ENCODE data around the gene TRIM6. TPM values are rescaled to one million over a fixed set of nuclear protein-coding genes. Genes with fewer than 3 reads are reported as not detected.

TRIM6 gene
- total RNA-seq, 1 experiment from 2014 or later = 53.8 TPM

DNA sequence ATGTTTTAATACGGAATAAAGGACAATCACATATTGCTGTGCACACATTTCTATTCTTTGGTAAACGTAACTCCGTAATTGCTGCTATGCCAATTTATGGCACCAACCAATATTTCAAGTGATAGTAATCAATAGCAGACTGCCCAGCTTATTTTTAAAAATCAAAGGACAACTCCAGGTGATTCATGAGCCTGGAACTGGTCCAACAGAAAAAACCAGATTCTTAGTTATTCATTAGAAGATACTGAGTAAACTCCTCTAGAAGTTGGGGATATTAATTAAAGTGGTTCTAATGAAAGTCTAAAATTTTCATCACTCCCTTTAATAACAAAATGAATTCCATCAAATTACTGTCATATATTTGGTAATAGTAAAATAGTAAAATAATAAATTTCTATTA, 38.7 kb upstream of the TRIM6 start:
- in situ Hi-C loops (cut with HindIII; ENCODE audit: low pct_unique_long_range_greater_than_20kb, low sequenced_read_pairs) = no loop called here
- POLR2A ChIA-PET = no interaction called here

DNA sequence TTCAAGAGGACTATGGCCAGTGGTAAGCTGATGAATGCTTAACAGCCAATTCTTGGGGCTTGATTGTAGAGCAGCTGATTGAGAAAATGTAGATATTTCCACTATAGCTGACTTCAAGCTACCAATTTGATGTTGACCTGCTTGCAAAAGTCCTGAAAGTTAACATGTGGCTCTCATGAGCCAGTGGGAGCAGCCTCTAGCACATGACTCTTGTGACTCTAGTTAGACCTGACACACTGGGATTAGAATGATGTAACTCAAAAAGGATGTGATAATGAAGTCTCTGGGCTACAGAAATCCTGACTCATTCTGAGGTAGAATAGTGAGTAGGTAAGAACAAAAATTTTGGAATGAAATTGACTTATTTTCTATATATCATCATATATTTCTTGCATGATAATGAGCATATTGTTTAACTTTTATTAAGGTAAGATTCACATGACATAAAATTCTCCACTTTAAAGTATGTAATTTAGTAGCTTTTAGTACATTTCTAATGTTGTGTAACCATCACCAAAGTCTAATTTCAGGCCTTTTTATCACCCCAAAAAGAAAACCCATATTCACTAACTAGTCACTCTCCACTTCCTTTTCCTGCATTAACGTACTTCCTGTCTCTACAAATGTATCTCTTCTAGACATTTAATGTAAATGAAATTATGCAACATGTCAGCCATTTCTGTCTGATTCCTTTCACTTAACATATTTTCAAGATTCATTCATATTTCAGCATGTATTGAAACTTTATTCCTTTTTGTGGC, 32.0 kb upstream of the TRIM6 start:
- in situ Hi-C loops (cut with HindIII; ENCODE audit: low pct_unique_long_range_greater_than_20kb, low sequenced_read_pairs) = no loop called here
- Histone ChIP-seq H3K4me1 (ENCODE audit: control insufficient read depth, insufficient read depth, low read length) (no peaks in the 10 kb centered on the region), H3K36me3 (ENCODE audit: control insufficient read depth, insufficient read depth, low read length) (no peaks in the 10 kb centered on the region), H3K27me3 (ENCODE audit: control insufficient read depth, insufficient read depth, low read length) (no peaks in the 10 kb centered on the region), H3K27ac (ENCODE audit: low read length) (no peak overlapping the region), H3K4me3 (ENCODE audit: low read depth in 2 of 2, low read length in 2 of 2) (no peak overlapping the region), H3K9me3 (ENCODE audit: control insufficient read depth, insufficient read depth, low read depth, low read length) (no peaks in the 10 kb centered on the region)
- CTCF ChIA-PET = no interaction called here
- no peak for DNase-seq (ENCODE audit: low read depth, low spot score)
- no peak for ATAC-seq
- intact Hi-C loops (cut with micrococcal nuclease; ENCODE audit: unreplicated experiment) = no loop called here
- POLR2A ChIA-PET = no interaction called here
- BruUV-seq (replicated peaks) = no TSS peak
- TF ChIP-seq, protein P1, sequence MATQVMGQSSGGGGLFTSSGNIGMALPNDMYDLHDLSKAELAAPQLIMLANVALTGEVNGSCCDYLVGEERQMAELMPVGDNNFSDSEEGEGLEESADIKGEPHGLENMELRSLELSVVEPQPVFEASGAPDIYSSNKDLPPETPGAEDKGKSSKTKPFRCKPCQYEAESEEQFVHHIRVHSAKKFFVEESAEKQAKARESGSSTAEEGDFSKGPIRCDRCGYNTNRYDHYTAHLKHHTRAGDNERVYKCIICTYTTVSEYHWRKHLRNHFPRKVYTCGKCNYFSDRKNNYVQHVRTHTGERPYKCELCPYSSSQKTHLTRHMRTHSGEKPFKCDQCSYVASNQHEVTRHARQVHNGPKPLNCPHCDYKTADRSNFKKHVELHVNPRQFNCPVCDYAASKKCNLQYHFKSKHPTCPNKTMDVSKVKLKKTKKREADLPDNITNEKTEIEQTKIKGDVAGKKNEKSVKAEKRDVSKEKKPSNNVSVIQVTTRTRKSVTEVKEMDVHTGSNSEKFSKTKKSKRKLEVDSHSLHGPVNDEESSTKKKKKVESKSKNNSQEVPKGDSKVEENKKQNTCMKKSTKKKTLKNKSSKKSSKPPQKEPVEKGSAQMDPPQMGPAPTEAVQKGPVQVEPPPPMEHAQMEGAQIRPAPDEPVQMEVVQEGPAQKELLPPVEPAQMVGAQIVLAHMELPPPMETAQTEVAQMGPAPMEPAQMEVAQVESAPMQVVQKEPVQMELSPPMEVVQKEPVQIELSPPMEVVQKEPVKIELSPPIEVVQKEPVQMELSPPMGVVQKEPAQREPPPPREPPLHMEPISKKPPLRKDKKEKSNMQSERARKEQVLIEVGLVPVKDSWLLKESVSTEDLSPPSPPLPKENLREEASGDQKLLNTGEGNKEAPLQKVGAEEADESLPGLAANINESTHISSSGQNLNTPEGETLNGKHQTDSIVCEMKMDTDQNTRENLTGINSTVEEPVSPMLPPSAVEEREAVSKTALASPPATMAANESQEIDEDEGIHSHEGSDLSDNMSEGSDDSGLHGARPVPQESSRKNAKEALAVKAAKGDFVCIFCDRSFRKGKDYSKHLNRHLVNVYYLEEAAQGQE (IDR thresholded peaks at IDR 0.05; ENCODE audit: insufficient read depth in 1 of 2, low read depth in 2 of 2, low read length in 1 of 2) = no peak
- TF ChIP-seq POLR2AphosphoS5 (IDR thresholded peaks at IDR 0.05; ENCODE audit: low read depth, low read length) = no peak

More for the DNA sequence above, 38.7 kb upstream of the TRIM6 start:
- H3K4me1 ChIP-seq (ENCODE audit: control insufficient read depth, insufficient read depth, low read length) = no peaks in the 10 kb centered on the region
- BruUV-seq (replicated peaks) = no TSS peak
- intact Hi-C loops (cut with micrococcal nuclease; ENCODE audit: unreplicated experiment) = no loop called here
- no peaks in the 10 kb centered on the region for H3K27me3 ChIP-seq (ENCODE audit: control insufficient read depth, insufficient read depth, low read length)
- no peak overlapping the region for H3K27ac ChIP-seq (ENCODE audit: low read length)
- CTCF ChIA-PET = no interaction called here
- no peak overlapping the region for H3K4me3 ChIP-seq (ENCODE audit: low read depth in 2 of 2, low read length in 2 of 2)
- H3K36me3 ChIP-seq (ENCODE audit: control insufficient read depth, insufficient read depth, low read length) = no peaks in the 10 kb centered on the region
- H3K9me3 ChIP-seq (ENCODE audit: control insufficient read depth, insufficient read depth, low read depth, low read length) = no peaks in the 10 kb centered on the region
- TF ChIP-seq SIN3A (IDR thresholded peaks at IDR 0.05; ENCODE audit: borderline replicate concordance, insufficient read depth, low read depth, low read length) = no peak
- TF ChIP-seq, protein P2, sequence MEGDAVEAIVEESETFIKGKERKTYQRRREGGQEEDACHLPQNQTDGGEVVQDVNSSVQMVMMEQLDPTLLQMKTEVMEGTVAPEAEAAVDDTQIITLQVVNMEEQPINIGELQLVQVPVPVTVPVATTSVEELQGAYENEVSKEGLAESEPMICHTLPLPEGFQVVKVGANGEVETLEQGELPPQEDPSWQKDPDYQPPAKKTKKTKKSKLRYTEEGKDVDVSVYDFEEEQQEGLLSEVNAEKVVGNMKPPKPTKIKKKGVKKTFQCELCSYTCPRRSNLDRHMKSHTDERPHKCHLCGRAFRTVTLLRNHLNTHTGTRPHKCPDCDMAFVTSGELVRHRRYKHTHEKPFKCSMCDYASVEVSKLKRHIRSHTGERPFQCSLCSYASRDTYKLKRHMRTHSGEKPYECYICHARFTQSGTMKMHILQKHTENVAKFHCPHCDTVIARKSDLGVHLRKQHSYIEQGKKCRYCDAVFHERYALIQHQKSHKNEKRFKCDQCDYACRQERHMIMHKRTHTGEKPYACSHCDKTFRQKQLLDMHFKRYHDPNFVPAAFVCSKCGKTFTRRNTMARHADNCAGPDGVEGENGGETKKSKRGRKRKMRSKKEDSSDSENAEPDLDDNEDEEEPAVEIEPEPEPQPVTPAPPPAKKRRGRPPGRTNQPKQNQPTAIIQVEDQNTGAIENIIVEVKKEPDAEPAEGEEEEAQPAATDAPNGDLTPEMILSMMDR (IDR thresholded peaks at IDR 0.05) = no peak
- TF ChIP-seq, protein P1 (IDR thresholded peaks at IDR 0.05; ENCODE audit: insufficient read depth in 1 of 2, low read depth in 2 of 2, low read length in 1 of 2) = no peak
- TF ChIP-seq POLR2AphosphoS5 (IDR thresholded peaks at IDR 0.05; ENCODE audit: low read depth, low read length) = no peak
- no peak for TF ChIP-seq TCF7L2 (IDR thresholded peaks at IDR 0.05; ENCODE audit: low read depth, low read length)
- DNase-seq (ENCODE audit: low read depth, low spot score) = no peak
- ATAC-seq = no peak
